ENCODE results near the gene FAM13A.

GRCh38 chr4:89054627-89055026, 2.4 kb downstream of the FAM13A start:
- no peak for TF ChIP-seq POLR2AphosphoS5 (IDR thresholded peaks at IDR 0.05; ENCODE audit: insufficient read depth in 1 of 2, low read depth in 1 of 2)
- TF ChIP-seq, protein P1, sequence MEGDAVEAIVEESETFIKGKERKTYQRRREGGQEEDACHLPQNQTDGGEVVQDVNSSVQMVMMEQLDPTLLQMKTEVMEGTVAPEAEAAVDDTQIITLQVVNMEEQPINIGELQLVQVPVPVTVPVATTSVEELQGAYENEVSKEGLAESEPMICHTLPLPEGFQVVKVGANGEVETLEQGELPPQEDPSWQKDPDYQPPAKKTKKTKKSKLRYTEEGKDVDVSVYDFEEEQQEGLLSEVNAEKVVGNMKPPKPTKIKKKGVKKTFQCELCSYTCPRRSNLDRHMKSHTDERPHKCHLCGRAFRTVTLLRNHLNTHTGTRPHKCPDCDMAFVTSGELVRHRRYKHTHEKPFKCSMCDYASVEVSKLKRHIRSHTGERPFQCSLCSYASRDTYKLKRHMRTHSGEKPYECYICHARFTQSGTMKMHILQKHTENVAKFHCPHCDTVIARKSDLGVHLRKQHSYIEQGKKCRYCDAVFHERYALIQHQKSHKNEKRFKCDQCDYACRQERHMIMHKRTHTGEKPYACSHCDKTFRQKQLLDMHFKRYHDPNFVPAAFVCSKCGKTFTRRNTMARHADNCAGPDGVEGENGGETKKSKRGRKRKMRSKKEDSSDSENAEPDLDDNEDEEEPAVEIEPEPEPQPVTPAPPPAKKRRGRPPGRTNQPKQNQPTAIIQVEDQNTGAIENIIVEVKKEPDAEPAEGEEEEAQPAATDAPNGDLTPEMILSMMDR (IDR thresholded peaks at IDR 0.05) = no peak

Data from vagina (tissue), 2 donors.